Stimulated activated CD8-positive, alpha-beta memory T cell treated with anti-CD3 and anti-CD28 coated beads, Interleukin-4, amount 100 ng/mL, for 1 hour (primary cell): ENCODE data around the gene GOLGA6L6.
"Not testable (repeated sequence)": the region's sequence is repeated elsewhere in the genome, so short reads cannot be mapped to it uniquely, and the experiment has no call there.

Source experiments
- DNase-seq, 2 donors: peaks; one replicate each; pipeline ENCODE4 v3.0.0-alpha.2; 2020; ENCODE audit warnings: low read depth in 2 of 2, low spot score in 1 of 2

The GOLGA6L6 gene, protein sequence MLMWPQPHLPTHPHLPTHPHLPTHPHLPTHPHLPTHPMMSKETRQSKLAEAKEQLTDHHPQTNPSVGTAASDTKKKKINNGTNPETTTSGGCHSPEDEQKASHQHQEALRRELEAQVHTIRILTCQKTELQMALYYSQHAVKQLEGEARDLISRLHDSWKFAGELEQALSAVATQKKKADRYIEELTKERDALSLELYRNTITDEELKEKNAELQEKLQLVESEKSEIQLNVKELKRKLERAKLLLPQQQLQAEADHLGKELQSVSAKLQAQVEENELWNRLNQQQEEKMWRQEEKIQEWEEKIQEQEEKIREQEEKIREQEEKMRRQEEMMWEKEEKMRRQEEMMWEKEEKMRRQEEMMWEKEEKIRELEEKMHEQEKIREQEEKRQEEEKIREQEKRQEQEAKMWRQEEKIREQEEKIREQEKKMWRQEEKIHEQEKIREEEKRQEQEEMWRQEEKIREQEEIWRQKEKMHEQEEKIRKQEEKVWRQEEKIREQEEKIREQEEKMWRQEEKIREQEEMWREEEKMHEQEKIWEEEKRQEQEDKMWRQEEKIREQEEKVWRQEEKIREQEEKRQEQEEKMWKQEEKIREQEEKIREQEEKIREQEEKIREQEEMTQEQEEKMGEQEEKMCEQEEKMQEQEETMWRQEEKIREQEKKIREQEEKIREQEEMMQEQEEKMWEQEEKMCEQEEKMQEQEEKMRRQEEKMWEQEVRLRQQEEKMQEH

DNA sequence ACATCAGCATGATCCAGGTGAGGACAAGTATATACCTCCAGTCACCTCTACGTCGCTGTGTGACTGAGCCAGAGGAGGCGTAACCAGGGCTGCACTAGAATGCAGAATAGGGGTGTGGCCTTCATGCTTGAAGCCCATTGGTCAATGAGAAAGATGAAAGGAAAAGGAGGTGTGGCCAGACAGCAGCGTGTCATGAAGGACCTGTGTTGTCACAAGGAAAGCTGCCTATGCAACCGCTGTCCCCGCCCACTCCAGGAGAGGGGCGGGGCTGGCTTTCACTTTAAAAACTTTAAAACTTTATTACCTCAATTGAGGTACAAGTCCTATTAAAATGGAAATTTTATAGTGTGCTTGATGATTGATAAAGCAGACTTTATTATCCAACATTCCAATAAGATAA, at the start of gene GOLGA6L6:
Gene GOLGA6L6, minus strand, starts transcription at position 101 of the 400 bp plus-strand sequence. Its CDS starts 91 bp downstream, at position 10.
- not testable (repeated sequence) for DNase-seq

DNA sequence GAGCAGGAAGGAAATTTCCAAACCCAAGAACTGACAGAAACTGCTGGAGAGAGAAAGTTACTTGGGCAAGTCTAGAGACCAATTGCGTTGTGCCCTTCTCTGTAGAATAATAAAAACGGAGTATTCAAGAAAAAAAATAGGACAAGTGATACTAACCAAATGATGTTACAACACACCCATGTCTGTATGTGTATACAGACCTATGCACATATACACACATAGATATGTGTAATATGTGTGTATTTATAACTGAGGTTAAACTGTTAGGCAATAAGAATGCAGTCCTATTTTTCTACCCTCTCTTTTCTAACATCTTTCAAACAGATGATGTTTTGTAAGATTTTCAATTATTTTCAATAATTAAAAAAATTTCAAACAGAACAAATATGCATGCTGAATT, 48.5 kb upstream of the GOLGA6L6 start:
- not testable (repeated sequence) for DNase-seq

DNA sequence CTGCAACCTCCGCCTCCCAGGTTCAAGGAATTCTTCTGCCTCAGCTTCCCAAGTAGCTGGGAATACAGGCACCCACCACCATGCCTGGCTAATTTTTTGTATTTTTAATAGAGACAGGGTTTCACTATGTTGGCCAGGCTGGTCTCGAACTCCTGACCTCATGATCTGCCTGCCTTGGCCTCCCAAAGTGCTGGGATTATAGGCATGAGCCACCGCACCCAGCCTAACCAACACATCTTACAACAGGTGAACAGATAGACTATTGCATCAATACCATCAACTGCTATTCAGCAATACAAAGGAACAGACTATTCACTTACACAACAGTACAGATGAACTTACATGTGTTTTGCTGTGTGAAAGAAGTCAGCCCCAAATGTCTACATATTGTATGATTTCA, 45.2 kb upstream of the GOLGA6L6 start:
- not testable (repeated sequence) for DNase-seq

DNA sequence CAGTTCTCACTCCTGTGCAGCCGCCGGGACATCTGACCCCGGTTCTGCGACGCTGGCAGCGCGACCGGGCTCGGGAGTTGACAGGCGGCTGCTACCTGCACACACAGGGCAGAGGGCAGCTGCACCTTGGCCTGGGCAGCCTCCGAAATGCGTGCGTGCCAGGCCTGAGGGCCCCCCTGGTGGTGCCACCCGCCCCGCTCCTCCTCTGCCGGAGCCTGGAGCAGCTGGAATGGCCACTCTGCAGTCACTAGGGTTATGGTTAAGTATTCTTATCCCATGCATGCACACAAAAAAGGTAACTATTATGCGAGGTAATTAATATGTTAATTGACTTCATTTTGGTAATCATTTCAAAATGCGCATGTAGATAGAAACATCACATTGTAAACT, 41.1 kb upstream of the GOLGA6L6 start:
- DNase-seq, result not testable (repeated sequence)

DNA sequence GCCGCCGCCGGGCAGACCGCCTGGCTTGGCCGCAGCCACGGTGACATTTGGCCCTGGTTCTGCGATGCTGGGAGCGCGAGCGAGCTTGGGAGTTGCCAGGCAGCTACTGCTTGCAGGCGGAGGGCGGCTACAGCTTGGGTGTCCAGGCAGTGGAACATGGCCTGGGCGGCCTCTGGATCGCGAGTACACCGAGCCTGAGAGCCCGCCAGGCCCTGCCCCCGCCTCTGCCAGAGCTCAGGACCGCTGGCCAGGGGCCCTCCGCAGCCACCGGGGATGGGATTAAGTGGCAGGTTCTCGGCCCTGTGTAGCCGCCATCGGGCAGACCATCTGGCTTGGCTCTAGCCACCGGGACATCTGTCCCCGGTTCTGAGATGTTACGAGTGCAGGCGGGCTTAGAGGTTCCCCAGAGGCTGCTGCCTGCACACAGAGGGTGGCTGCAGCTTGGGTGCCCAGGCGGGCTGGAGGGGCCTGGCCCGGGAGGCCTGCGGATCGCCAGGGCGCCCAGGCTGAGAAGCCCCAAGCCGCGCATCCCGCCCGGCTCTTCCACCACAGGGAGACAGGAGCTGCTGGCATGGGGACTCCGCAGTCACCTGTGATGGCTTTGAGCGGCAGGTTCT, 40.6 kb upstream of the GOLGA6L6 start:
- DNase-seq, result not testable (repeated sequence)

DNA sequence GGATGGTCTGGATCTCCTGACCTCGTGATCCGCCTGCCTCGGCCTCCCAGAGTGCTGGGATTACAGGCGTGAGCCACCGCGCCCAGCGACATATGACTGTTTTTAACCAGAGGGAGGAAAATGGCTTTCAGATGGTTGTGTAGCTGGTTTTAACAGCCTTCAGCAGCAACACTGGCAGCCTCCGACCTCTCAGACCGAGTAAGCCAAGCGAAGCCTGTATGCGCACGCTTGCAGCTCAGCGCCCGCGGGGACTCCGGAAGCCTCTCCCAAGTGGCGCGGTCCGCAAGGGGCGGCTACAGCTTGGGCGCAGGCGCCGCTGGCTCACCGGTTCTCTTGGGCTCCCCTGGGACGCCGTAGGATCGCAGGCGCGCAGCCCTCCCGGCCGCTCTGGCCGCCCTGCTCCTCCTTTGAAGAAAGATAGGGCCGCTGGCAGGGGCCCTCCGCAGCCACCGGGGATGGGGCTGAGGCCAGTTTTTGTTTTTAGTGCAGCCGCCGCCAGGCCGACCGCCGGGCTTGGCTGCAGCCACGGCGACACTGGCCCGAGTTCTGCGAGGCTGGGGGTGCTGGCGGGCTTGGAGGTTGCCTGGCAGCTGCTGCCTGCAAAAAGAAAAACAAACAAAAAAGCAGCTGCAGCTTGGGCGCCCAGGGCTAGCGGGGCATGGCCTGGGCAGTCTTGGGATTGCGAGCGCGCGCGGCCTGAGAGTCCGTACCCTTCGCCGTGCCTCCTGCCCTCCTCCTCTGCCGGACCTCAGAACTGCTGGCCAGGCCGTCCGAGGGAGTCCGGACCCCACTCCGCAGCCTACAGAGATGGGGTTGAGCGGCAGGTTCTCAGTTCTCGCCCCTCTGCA, 39.9 kb upstream of the GOLGA6L6 start:
- not testable (repeated sequence) for DNase-seq

DNA sequence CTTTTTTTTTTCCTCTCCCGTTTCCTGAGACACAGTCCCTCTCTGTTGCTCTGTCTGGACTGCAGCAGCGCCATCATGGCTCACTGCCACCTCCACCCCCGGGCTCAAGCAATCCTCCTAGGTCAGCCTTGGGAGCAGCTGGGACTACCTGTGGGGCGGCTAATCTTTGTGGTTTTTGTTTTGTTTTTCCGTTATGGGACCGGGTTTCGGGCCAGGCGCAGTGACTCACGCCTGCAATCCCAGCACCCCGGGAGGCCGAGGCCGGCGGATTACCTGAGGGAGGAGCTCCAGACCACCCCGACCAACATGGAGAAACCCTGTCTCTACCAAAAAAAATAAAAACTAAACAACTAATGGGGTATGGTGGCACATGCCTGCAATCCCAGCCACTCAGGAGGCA, 38.1 kb upstream of the GOLGA6L6 start:
- not testable (repeated sequence) for DNase-seq

DNA sequence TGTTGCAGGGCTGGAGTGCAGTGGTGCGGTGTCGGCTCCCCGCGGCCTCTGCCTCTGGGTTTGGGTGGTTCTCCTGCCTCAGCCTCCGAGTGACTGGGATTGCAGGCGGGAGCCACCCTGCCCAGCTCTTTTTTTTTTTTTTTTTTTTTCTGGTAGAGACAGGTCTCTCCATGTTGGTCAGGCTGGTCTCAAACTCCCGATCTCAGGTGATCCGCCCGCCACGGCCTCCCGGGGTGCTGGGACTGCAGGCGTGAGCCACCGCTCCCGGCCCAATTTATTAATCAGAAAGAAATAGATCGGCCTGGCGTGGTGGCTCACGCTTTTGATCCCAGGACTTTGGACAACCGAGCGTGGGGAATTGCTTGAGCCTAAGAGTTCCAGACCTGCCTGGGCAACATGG, 9.7 kb upstream of the GOLGA6L6 start:
- not testable (repeated sequence) for DNase-seq

DNA sequence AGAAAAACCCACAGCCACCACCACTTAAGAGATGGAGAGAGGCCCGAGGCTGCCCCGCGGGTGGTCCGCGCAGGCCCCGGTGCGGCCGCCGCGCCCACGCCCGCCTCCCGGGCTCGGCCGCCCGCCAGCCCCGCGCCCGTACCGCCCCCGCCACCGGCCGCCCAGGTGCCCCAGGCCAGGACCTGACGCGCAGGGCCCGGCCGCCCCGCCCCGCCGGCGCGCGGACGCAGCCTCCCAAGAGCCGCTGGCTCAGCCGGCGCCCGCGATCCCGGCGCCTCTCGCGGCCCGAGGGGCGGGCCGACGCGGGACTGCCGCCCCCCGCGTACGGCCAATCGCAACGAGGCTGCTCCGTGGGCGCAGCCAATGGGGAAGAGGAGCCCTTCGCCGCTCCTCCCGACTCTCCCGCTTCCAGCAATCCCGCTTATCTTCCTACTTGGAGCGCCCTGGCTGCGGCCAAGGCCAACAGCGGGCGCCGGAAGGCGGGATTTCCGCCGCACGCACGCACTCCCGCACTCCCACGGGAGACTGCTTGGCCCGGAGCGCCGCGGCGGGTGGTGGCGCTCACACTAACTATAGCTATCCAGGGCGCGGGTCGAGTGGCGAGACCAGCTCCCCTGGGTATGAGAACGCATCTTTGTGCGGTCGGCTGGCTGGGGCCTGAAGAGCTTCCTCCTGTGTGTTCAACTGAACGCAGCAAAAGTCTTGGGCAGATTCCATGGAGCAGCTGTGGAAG, 35.5 kb downstream of the GOLGA6L6 start:
- not testable (repeated sequence) for DNase-seq

DNA sequence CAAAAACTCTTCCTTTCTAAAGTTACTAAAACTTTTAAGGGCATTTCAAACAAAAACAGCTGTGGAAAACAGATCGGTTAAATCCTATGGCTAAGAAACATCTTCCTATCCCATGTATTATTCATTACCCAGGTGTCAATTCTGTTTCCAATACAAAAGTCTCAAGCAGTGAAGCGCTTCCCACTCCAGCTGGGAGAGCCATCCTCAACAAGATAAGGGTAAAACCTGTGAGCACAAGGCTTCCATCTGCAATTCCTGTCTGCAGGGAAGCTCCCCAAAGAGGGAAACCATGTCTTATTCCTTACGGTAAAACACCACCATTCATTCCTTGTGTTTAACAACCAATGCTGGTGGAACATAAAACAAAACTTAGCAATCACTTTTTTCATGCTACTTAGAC, 38.8 kb downstream of the GOLGA6L6 start:
- not testable (repeated sequence) for DNase-seq

DNA sequence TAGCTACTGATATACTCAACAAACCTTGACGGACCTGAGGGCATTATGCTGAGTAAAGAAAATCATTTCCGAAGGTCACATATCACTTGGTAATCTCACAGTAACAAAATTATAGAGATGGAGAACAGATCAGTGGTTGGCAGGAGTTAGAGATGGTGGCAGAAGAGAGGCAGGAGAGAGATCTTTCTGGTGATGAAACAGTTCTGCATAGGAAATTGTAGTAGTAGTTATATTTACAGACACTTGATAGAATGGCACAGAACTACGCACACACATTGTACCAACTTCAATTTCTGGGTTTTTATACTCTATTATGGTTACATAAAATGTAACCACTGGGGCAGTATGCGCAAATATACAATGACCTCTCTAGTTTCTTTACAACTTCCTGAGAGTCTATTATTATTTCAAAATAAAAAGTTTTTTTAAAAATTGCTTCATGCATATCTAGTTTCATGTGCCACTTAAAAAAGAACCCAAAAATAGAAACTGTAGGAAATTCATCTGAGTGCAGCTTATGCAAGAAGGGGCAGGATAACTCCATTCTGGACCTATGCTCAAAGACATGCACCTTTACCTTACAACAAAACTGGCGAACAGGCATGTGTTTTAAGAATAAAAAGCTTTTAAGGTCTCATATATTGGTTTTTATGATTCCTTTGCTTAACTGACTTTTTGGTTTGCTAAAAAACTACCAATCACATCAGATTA, 39.9 kb downstream of the GOLGA6L6 start:
- not testable (repeated sequence) for DNase-seq

DNA sequence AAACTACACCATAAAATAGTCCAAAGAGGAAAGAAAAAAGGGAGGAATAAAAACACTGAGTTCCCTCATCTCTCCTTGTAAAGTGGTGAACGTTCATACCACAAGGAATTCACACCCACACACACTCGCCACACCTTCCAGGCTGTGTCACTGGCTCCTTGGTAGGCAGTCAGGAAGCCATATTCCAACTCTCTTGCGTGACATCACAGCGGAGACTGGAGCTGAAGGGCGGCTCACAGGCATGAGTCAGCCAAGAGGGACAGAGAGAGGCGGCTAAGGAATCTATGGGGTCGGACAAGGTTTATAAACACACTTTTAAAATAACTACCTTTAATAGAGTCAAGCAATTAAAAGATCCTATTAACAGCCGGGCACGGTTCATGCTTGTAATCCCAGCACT, 43.8 kb downstream of the GOLGA6L6 start:
- not testable (repeated sequence) for DNase-seq

DNA sequence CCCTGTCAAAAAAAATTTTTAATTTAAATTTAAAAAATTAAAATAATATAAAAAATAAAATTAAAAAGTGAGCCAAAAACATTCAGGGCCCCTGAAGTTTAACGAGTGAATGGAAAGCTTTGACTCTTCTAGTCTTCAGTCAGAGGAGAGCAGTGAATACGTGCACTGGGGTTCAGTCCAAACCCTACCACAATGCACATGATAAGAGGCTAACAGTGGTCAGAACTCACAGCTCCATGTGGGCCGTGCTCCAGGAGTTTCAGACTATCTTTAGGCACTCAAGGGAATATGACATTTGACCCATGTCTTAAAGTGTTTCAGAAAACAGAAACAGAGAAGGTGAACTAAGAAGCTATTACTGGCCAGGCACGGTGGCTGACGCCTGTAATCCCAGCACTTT, 48.6 kb downstream of the GOLGA6L6 start:
- not testable (repeated sequence) for DNase-seq

DNA sequence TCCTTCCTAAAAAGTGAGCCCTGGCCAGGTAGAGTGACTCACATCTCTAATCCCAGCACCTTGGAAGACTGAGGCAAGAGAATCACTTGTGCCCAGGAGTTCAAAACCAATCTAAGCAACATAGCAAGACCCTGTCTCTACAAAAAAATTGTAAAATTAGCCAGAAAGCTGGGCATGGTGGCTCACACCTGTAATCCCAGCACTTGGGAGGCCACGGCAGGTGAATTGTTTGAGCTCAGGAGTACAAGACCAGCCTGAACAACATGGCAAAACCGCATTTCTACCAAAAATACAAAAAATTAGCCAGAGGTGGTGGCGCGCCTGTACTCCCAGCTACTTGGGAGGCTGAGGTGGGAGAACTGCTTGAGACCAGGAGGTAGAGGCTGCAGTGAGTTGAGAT, 49.0 kb downstream of the GOLGA6L6 start:
- not testable (repeated sequence) for DNase-seq

DNA sequence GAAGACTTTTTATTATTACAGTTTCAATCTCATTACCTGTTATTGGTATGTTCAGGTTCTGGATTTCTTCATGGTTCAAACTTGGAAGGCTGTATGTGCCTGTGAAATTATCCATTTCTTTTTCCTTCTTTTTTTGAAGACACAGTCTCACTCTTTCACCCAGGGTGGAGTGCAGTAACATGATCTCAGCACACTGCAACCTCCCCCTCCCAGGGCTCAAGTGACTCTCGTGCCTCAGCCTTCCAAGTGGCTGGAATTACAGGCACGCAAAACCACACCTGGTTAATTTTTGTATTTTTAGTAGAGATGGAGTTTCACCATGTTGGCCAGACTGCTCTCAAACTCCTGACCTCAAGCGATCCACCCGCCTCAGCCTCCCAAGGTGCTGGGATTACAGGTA, 52.3 kb downstream of the GOLGA6L6 start:
- DNase-seq, result not testable (repeated sequence)
